Tibial nerve (tissue), 4 donors: ENCODE measurements around the gene COASY. TPM values are rescaled to one million over a fixed set of nuclear protein-coding genes. Genes with fewer than 3 reads are reported as not detected.
"Not testable (repeated sequence)": the region's sequence is repeated elsewhere in the genome, so short reads cannot be mapped to it uniquely, and the experiment has no call there.

ENCODE experiments used
- DNase-seq, 2 donors: peaks; one replicate each; pipeline ENCODE4 v3.0.0-alpha.2; 2019; ENCODE audit warnings: low spot score in 2 of 2
- H3K27ac ChIP-seq, 4 donors: fragments of 200-600 bp; sonication (generic) in 3 of 4; one replicate each; pipeline ENCODE4 v1.5.1; 2017 to 2019; ENCODE audit warnings: mild to moderate bottlenecking in 1 of 4
- H3K27me3 ChIP-seq, 2 donors: fragments of 200-600 bp; sonication (generic) in 1 of 2; one replicate each; pipeline versions ENCODE4 v1.5.1 to v1.6.0; 2017 to 2019
- H3K36me3 ChIP-seq, 3 donors: fragments of 200-600 bp; sonication (generic); one replicate each; pipeline ENCODE4 v1.5.1; 2018 to 2019
- H3K4me1 ChIP-seq, 4 donors: fragments of 200-600 bp; sonication (generic) in 3 of 4; one replicate each; pipeline ENCODE4 v1.5.1; 2017 to 2019
- H3K4me3 ChIP-seq, 4 donors: fragments of 200-600 bp; sonication (generic) in 3 of 4; one replicate each; pipeline ENCODE4 v1.5.1; 2017 to 2019; ENCODE audit warnings: mild to moderate bottlenecking in 1 of 4, moderate library complexity in 1 of 4
- H3K9me3 ChIP-seq, 4 donors: fragments of 200-600 bp; sonication (generic) in 3 of 4; one replicate each; pipeline ENCODE4 v1.5.1; 2017 to 2019
- CTCF ChIP-seq, 5 experiments: fragments of 200-600 bp in 3 of 5; fragments of 450-650 bp in 2 of 5; sonication (generic) in 3 of 5; IDR thresholded peaks; one replicate each; pipeline ENCODE4 v1.5.1; 2016 to 2019; ENCODE audit warnings: antibody characterized with exemption in 5 of 5, mild to moderate bottlenecking in 3 of 5, moderate library complexity in 2 of 5
- EP300 ChIP-seq, 2 donors: sonication (generic); formaldehyde crosslinking; IDR thresholded peaks; one replicate each; pipeline ENCODE4 v1.6.1; 2017; ENCODE audit warnings: antibody characterized with exemption in 2 of 2, mild to moderate bottlenecking in 1 of 2
- POLR2A ChIP-seq, 2 donors: fragments of 450-650 bp; IDR thresholded peaks; one replicate each; pipeline ENCODE4 v1.6.1; 2017; ENCODE audit warnings: antibody characterized with exemption in 2 of 2, mild to moderate bottlenecking in 2 of 2, moderate library complexity in 2 of 2
- WGBS, 2 donors: methylation state at CpG; one replicate each; pipeline ENCODE4 v1.1.5; 2018; 5-methylcytosine and 5-hydroxymethylcytosine counted together
- total RNA-seq, 4 donors: library from RNA; depleted of rRNA; stranded (reverse); fragments of >200 nt; gene quantifications; one replicate each; pipeline ENCODE4 v1.1.0, GENCODE V29; 2016

COASY gene
- total RNA-seq, 4 donors from 2014 or later = 22.9 to 33.9 (median 25.5) TPM

DNA sequence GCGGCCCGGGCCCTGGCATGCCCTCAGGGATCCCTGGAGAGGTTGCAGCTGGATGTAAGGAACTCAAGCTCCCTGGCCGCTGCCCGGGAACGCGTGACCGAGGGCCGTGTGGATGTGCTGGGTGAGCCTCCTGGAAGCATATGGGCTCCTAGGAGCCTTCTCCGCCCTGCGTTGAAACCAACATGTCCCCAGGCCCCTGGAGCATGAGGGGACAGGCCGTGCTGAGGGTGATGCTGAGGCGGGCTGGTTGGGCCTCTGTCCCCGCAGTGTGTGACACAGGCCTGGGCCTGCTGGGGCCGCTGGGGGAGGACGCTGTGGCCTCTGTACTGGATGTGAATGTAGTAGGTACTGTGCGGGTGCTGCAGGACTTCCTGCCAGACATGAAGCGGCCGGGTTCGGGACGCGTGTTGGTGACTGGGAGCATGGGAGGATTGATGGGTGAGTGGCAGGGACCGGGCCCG is 14.9 kb upstream of the COASY start:
- WGBS, 2 donors = 81 to 84% methylated on average over 23 of the region's 23 CpGs
- TF ChIP-seq POLR2A (IDR thresholded peaks at IDR 0.05) (no peak), CTCF (IDR thresholded peaks at IDR 0.05) (no peak), EP300 (IDR thresholded peaks at IDR 0.05) (no peak)
- DNase-seq = no peak
- Histone ChIP-seq H3K4me1 (peaks cover 0 to 14% (median 4%) of the 10 kb centered on the region in 4 donors), H3K27ac (no peak overlapping the region), H3K36me3 (peaks cover 0 to 46% (median 2%) of the 10 kb centered on the region in 3 donors), H3K4me3 (no peak overlapping the region), H3K27me3 (no peaks in the 10 kb centered on the region), H3K9me3 (no peaks in the 10 kb centered on the region)

GRCh38 chr17:42547698-42548069 is 14.3 kb upstream of the COASY start:
- no peaks in the 10 kb centered on the region for H3K9me3 ChIP-seq
- WGBS, 2 donors = 85 to 88% methylated on average over 14 of the region's 14 CpGs
- peaks cover 0 to 41% (median under 1%) of the 10 kb centered on the region in 3 donors for H3K36me3 ChIP-seq
- H3K4me3 ChIP-seq = no peak overlapping the region
- no peaks in the 10 kb centered on the region for H3K27me3 ChIP-seq
- H3K4me1 ChIP-seq = peaks cover 0 to 18% (median 4%) of the 10 kb centered on the region in 4 donors
- no peak overlapping the region for H3K27ac ChIP-seq
- no peak for DNase-seq
- TF ChIP-seq CTCF (IDR thresholded peaks at IDR 0.05) = no peak
- no peak for TF ChIP-seq EP300 (IDR thresholded peaks at IDR 0.05)
- TF ChIP-seq POLR2A (IDR thresholded peaks at IDR 0.05) = no peak

GRCh38 chr17:42548070-42548837 is 13.7 kb upstream of the COASY start:
- Histone ChIP-seq H3K27ac (no peak overlapping the region), H3K4me3 (peak overlapping the region in 2 of 4 donors; percentile 33 to 40), H3K27me3 (no peaks in the 10 kb centered on the region), H3K4me1 (peaks cover 0 to 22% (median 5%) of the 10 kb centered on the region in 4 donors), H3K9me3 (no peaks in the 10 kb centered on the region), H3K36me3 (peaks cover 0 to 41% (median 0%) of the 10 kb centered on the region in 3 donors)
- no peak for DNase-seq
- 32 to 34% methylated on average over 45 to 46 of the region's 74 CpGs for WGBS, 2 donors
- TF ChIP-seq POLR2A (IDR thresholded peaks at IDR 0.05) = no peak
- TF ChIP-seq CTCF (IDR thresholded peaks at IDR 0.05) = peak in 2 of 5 experiments; percentile 9 to 22

- H3K36me3 ChIP-seq = peaks cover 0 to 34% (median 0%) of the 10 kb centered on the region in 3 donors
- H3K4me1 ChIP-seq = peaks cover 0 to 32% (median 13%) of the 10 kb centered on the region in 4 donors
- no peaks in the 10 kb centered on the region for H3K27me3 ChIP-seq
- TF ChIP-seq EP300 (IDR thresholded peaks at IDR 0.05) = no peak
- TF ChIP-seq POLR2A (IDR thresholded peaks at IDR 0.05) = no peak
- TF ChIP-seq CTCF (IDR thresholded peaks at IDR 0.05) = no peak
- H3K9me3 ChIP-seq = no peaks in the 10 kb centered on the region
- DNase-seq = no peak
- H3K27ac ChIP-seq = no peak overlapping the region
- 82 to 84% methylated on average over 14 of the region's 14 CpGs for WGBS, 2 donors
- H3K4me3 ChIP-seq = no peak overlapping the region
Measured at GRCh38 chr17:42548993-42549755, 12.8 kb upstream of the COASY start.

DNA sequence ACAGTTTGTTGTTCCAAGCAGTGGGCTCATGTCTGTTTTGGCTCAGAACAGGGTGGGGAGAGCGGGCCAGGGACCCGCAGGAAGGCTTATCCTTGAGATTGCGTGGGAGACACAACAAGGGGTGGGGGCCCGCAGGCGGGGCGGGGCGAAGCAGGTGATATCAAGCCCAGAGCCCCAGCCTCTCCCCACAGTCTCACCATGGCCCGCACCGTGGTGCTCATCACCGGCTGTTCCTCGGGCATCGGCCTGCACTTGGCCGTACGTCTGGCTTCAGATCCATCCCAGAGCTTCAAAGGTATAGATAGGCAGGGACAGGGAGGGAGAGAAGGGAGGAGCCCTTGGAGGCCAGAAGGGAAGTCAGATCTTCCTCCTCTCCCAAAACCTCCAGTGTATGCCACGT is 9.2 kb upstream of the COASY start, which contains the start of gene HSD17B1:
Gene HSD17B1, plus strand, starts transcription at position 188 of the 400 bp plus-strand sequence. Its CDS starts 11 bp downstream, at position 199.
- H3K9me3 ChIP-seq, DNase-seq, H3K27me3 ChIP-seq: not testable (repeated sequence)
- peaks cover 0 to 46% (median 16%) of the 10 kb centered on the region in 4 donors for H3K4me1 ChIP-seq
- H3K36me3 ChIP-seq = peaks cover 0 to 23% (median 0%) of the 10 kb centered on the region in 3 donors
- peak within 1 kb of the TSS in 2 of 4 donors; percentile 82 to 92 for H3K27ac ChIP-seq
- peak within 1 kb of the TSS; percentile 67 to 88 (median 76) for H3K4me3 ChIP-seq
- 74 to 91% methylated on average over 7 to 12 of the region's 15 CpGs for WGBS, 2 donors
